Loucy (cell line): ENCODE measurements around the gene STAT5B.
A peak's percentile ranks its signal among the peaks of the same experiment; 100 is the strongest.

ENCODE experiments used
- H2AFZ ChIP-seq: fragments of 200-600 bp; sonication (generic); 2 replicates; pipeline ENCODE4 v1.6.0; 2016; ENCODE audit warnings: antibody characterized with exemption, mild to moderate bottlenecking, low read length, moderate library complexity
- H3F3A ChIP-seq: fragments of 200-600 bp; 2 replicates; pipeline ENCODE4 v1.6.0; 2016; ENCODE audit warnings: antibody characterized with exemption, low read depth, mild to moderate bottlenecking
- H3K27me3 ChIP-seq: fragments of 200-600 bp; sonication (generic); 2 replicates; pipeline ENCODE4 v1.6.1; 2014; ENCODE audit warnings: low read length, mild to moderate bottlenecking; ENCODE audit not compliant: insufficient read depth, poor library complexity, severe bottlenecking
- H3K36me3 ChIP-seq: fragments of 200-600 bp; sonication (generic); 2 replicates; pipeline ENCODE4 v1.6.1; 2016; ENCODE audit warnings: low read length; ENCODE audit not compliant: insufficient read depth
- H3K4me1 ChIP-seq: fragments of 200-600 bp; sonication (generic); 2 replicates; pipeline ENCODE4 v1.5.1; 2014; ENCODE audit warnings: low read length, mild to moderate bottlenecking; ENCODE audit not compliant: insufficient read depth, poor library complexity, severe bottlenecking
- H3K4me2 ChIP-seq: fragments of 200-600 bp; sonication (generic); 2 replicates; pipeline ENCODE4 v1.6.0; 2014; ENCODE audit warnings: antibody characterized with exemption, low read length, low read depth, mild to moderate bottlenecking; ENCODE audit not compliant: poor library complexity, severe bottlenecking
- H3K4me3 ChIP-seq: fragments of 200-600 bp; sonication (generic); 2 replicates; pipeline ENCODE4 v1.5.1; 2014; ENCODE audit warnings: low read length, mild to moderate bottlenecking, mixed read lengths; ENCODE audit not compliant: poor library complexity, severe bottlenecking
- H3K79me2 ChIP-seq: fragments of 200-600 bp; sonication (generic); 2 replicates; pipeline ENCODE4 v1.6.1; 2014; ENCODE audit warnings: low read length; ENCODE audit not compliant: insufficient read depth
- H3K9ac ChIP-seq: fragments of 200-600 bp; sonication (generic); 2 replicates; pipeline ENCODE4 v1.6.0; 2014; ENCODE audit warnings: mild to moderate bottlenecking, low read depth, low read length, moderate library complexity; ENCODE audit not compliant: poor library complexity, severe bottlenecking
- H3K9me2 ChIP-seq: fragments of 200-600 bp; sonication (generic); replicated peaks from 2 replicates; pipeline ENCODE4 v1.6.1; 2016; ENCODE audit warnings: low read depth, low read length, mixed read lengths
- H3K9me3 ChIP-seq: fragments of 200-600 bp; sonication (generic); 2 replicates; pipeline ENCODE4 v1.6.1; 2014; ENCODE audit warnings: mild to moderate bottlenecking, antibody characterized with exemption, low read length, low read depth; ENCODE audit not compliant: insufficient read depth
- H4K20me1 ChIP-seq: fragments of 200-600 bp; sonication (generic); 2 replicates; pipeline ENCODE4 v1.6.0; 2014; ENCODE audit warnings: antibody characterized with exemption, low read length, mild to moderate bottlenecking; ENCODE audit not compliant: insufficient read depth, poor library complexity, severe bottlenecking
- EZH2phosphoT487 ChIP-seq: fragments of 200-600 bp; IDR thresholded peaks from 2 replicates; pipeline ENCODE4 v1.6.1; 2018; ENCODE audit warnings: antibody characterized with exemption, mild to moderate bottlenecking, moderate library complexity, borderline replicate concordance
- TF ChIP-seq, protein P1 (sequence below): fragments of 200-600 bp; sonication (generic); conservative IDR thresholded peaks from 2 replicates; pipeline ENCODE4 v1.5.1; 2014; ENCODE audit warnings: mild to moderate bottlenecking, antibody characterized with exemption, low read length

STAT5B gene

GRCh38 chr17:42180922-42181850 lies 95.0 kb downstream of the STAT5B start, which contains the start of gene KCNH4:
Gene KCNH4 (minus strand): TSS chr17:42181142. CDS start chr17:42180945, 197 bp downstream.
- peaks cover 15% of the 10 kb centered on the region for H3K4me1 ChIP-seq
- H3K4me2 ChIP-seq, result no peak within 1 kb of the TSS
- no peak within 1 kb of the TSS for H2AFZ ChIP-seq
- no peaks in the 10 kb centered on the region for H3F3A ChIP-seq
- H4K20me1 ChIP-seq, result no peaks in the 10 kb centered on the region
- no peaks in the 10 kb centered on the region; the same call in 1 of the 2 replicates for H3K79me2 ChIP-seq
- H3K4me3 ChIP-seq, result no peak within 1 kb of the TSS
- H3K27me3 ChIP-seq, result no peaks in the 10 kb centered on the region
- H3K9ac ChIP-seq, result no peak within 1 kb of the TSS
- TF ChIP-seq, protein P1, sequence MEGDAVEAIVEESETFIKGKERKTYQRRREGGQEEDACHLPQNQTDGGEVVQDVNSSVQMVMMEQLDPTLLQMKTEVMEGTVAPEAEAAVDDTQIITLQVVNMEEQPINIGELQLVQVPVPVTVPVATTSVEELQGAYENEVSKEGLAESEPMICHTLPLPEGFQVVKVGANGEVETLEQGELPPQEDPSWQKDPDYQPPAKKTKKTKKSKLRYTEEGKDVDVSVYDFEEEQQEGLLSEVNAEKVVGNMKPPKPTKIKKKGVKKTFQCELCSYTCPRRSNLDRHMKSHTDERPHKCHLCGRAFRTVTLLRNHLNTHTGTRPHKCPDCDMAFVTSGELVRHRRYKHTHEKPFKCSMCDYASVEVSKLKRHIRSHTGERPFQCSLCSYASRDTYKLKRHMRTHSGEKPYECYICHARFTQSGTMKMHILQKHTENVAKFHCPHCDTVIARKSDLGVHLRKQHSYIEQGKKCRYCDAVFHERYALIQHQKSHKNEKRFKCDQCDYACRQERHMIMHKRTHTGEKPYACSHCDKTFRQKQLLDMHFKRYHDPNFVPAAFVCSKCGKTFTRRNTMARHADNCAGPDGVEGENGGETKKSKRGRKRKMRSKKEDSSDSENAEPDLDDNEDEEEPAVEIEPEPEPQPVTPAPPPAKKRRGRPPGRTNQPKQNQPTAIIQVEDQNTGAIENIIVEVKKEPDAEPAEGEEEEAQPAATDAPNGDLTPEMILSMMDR, result peak; percentile 25; the same call in 1 of the 2 replicates
- TF ChIP-seq EZH2phosphoT487, result no peak
- no peaks in the 10 kb centered on the region for H3K9me2 ChIP-seq
- no peaks in the 10 kb centered on the region for H3K9me3 ChIP-seq
- H3K36me3 ChIP-seq, result no peaks in the 10 kb centered on the region

DNA sequence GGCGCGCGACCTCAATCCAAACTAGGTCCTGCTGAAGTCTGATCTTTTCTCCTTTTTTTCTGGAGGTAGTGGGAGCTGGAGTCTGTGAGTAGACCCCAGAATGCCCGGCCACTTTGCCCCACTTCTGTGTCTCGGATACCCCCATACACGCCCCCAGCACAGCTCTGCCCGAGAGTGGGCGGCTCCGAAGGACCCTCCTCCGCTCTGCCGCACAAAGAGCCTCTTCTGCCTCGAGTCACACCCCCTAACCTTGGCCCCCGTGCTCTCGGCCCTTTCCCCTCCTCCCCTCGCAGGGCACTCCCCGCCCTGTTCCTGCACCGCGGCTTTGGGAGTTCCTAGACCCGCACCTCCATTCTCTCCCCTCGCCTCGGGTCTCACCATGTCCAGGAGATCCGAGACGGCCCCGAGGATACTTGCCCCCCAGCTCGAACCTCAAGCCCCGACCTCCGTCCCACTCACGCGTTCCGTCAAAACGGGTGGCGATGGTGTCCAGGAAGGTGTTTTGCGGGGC lies 95.7 kb downstream of the STAT5B start:
- Histone ChIP-seq H3K4me1 (peaks cover 15% of the 10 kb centered on the region), H3K4me3 (no peak overlapping the region), H3K9me3 (no peaks in the 10 kb centered on the region), H2AFZ (no peak overlapping the region), H3K27me3 (no peaks in the 10 kb centered on the region), H3K79me2 (no peaks in the 10 kb centered on the region; the same call in 1 of the 2 replicates), H3K4me2 (no peak overlapping the region), H3K36me3 (no peaks in the 10 kb centered on the region), H4K20me1 (no peaks in the 10 kb centered on the region), H3F3A (no peaks in the 10 kb centered on the region), H3K9me2 (no peaks in the 10 kb centered on the region), H3K9ac (no peak overlapping the region)
- TF ChIP-seq, protein P1, result no peak
- TF ChIP-seq EZH2phosphoT487, result no peak

GRCh38 chr17:42179911-42180410 lies 96.2 kb downstream of the STAT5B start:
- Histone ChIP-seq H3K27me3 (no peaks in the 10 kb centered on the region), H3K4me3 (no peak overlapping the region), H4K20me1 (no peaks in the 10 kb centered on the region), H3K36me3 (no peaks in the 10 kb centered on the region), H3K9me3 (no peaks in the 10 kb centered on the region), H3F3A (no peaks in the 10 kb centered on the region), H3K9me2 (no peaks in the 10 kb centered on the region), H3K79me2 (no peaks in the 10 kb centered on the region; the same call in 1 of the 2 replicates), H3K4me2 (no peak overlapping the region), H3K9ac (no peak overlapping the region), H2AFZ (no peak overlapping the region), H3K4me1 (peaks cover 15% of the 10 kb centered on the region)
- TF ChIP-seq, protein P1, result no peak
- no peak for TF ChIP-seq EZH2phosphoT487
